A549 (cell line): ENCODE data around the gene CTRL. TPM values are rescaled to one million over a fixed set of nuclear protein-coding genes. Genes with fewer than 3 reads are reported as not detected.
A peak's percentile ranks its signal among the peaks of the same experiment; 100 is the strongest.

Source experiments
- ATAC-seq, 2 experiments: fragments of 200-7000 bp in 1 of 2; fragments of >200 bp in 1 of 2; cut with Nextera tagmentation in 1 of 2; cut with Tn5 transposase in 1 of 2; 3 replicates each; pipeline versions ENCODE4 v1.8.0 to v1.9.1; 2018 to 2020; ENCODE audit warnings: mild to moderate bottlenecking in 1 of 2, moderate library complexity in 1 of 2
- CTCF ChIA-PET: fragments of 300-600 bp; sonication (Branson Sonifier 250); formaldehyde crosslinking; extraction: SDS; loops from one replicate; lab custom pipeline; 2021; ENCODE audit warnings: antibody characterized with exemption, inconsistent platforms; lab: Yijun Ruan, JAX
- POLR2A ChIA-PET: fragments of 350-600 bp; formaldehyde crosslinking; extraction: SDS; loops from one replicate; lab custom pipeline; 2021; ENCODE audit warnings: antibody characterized with exemption, inconsistent platforms; lab: Yijun Ruan, JAX
- DNase-seq, 2 experiments: peaks; one replicate each; pipeline versions ENCODE4 v3.0.0 to v3.0.0-alpha.2; 2011 to 2016; ENCODE audit warnings: low read depth in 1 of 2, low spot score in 1 of 2
- FAIRE-seq: peaks from 2 replicates; lab custom pipeline; 2011; peaks lifted over from hg19 to GRCh38; lab: Jason Lieb, UNC
- H3K27ac ChIP-seq, 2 experiments: fragments of >200 bp; sonication (Bioruptor Twin); formaldehyde crosslinking; 3 replicates each; pipeline ENCODE4 v1.5.1; 2016 to 2017
- H3K4me1 ChIP-seq: fragments of >200 bp; sonication (Bioruptor Twin); formaldehyde crosslinking; 3 replicates; pipeline ENCODE4 v1.6.1; 2016
- H3K4me2 ChIP-seq: fragments of >200 bp; sonication (Bioruptor Twin); formaldehyde crosslinking; 3 replicates; pipeline ENCODE4 v1.6.1; 2016
- H3K4me3 ChIP-seq: fragments of >200 bp; sonication (Bioruptor Twin); formaldehyde crosslinking; 3 replicates; pipeline ENCODE4 v1.5.1; 2016
- H3K9me3 ChIP-seq: fragments of >200 bp; sonication (Bioruptor Twin); formaldehyde crosslinking; 3 replicates; pipeline ENCODE4 v1.6.1; 2016
- ATOH8 ChIP-seq: fragments of 250-450 bp; sonication (Bioruptor Pico); IDR thresholded peaks from 2 replicates; pipeline ENCODE4 v1.5.0; 2020; ENCODE audit warnings: low read depth, mild to moderate bottlenecking, moderate library complexity
- CTCF ChIP-seq: fragments of >200 bp; sonication (Bioruptor Twin); formaldehyde crosslinking; IDR thresholded peaks from 3 replicates; pipeline ENCODE4 v1.5.1; 2016
- E2F6 ChIP-seq: IDR thresholded peaks from 2 replicates; pipeline ENCODE4 v1.6.1; 2012; ENCODE audit warnings: low read depth, borderline replicate concordance
- EHMT2 ChIP-seq: fragments of 200-600 bp; sonication (generic); IDR thresholded peaks from 2 replicates; pipeline ENCODE4 v1.6.1; 2016; ENCODE audit warnings: antibody characterized with exemption, low read depth, mild to moderate bottlenecking, moderate library complexity
- EP300 ChIP-seq, 2 experiments: fragments of >200 bp; sonication (Bioruptor Twin); formaldehyde crosslinking; IDR thresholded peaks; 2 replicates in 1 of 2; 3 replicates in 1 of 2; pipeline ENCODE4 v1.6.1; 2016 to 2017
- ESRRA ChIP-seq: fragments of 150-350 bp; IDR thresholded peaks from 2 replicates; pipeline ENCODE4 v1.6.1; 2014; ENCODE audit warnings: mild to moderate bottlenecking, low read length, borderline replicate concordance
- FOSL2 ChIP-seq, 2 experiments: fragments of 450-650 bp in 1 of 2; fragments of >200 bp in 1 of 2; sonication (Bioruptor Twin) in 1 of 2; formaldehyde crosslinking; IDR thresholded peaks; 2 replicates each; pipeline versions ENCODE4 v1.5.0 to v1.6.1; 2016 to 2020; ENCODE audit warnings: mild to moderate bottlenecking in 1 of 2, moderate library complexity in 1 of 2
- FOXS1 ChIP-seq: fragments of 250-450 bp; sonication (Bioruptor Pico); IDR thresholded peaks from 2 replicates; pipeline ENCODE4 v1.5.0; 2020; ENCODE audit warnings: mild to moderate bottlenecking, moderate library complexity
- KDM5A ChIP-seq: fragments of 200-600 bp; sonication (generic); IDR thresholded peaks from 2 replicates; pipeline ENCODE4 v1.6.1; 2016; ENCODE audit warnings: antibody characterized with exemption, mild to moderate bottlenecking
- MAX ChIP-seq: IDR thresholded peaks from 2 replicates; pipeline ENCODE4 v1.6.1; 2012
- NPAS2 ChIP-seq: fragments of 250-450 bp; sonication (Bioruptor Pico); IDR thresholded peaks from 2 replicates; pipeline ENCODE4 v1.8.0; 2022; ENCODE audit warnings: mild to moderate bottlenecking, moderate library complexity, borderline replicate concordance
- POLR2AphosphoS2 ChIP-seq: conservative IDR thresholded peaks from 2 replicates; pipeline ENCODE4 v1.6.1; 2012; ENCODE audit warnings: low read length, improper control_type of control experiment, inconsistent platforms
- RCOR1 ChIP-seq: fragments of 150-350 bp; IDR thresholded peaks from 2 replicates; pipeline ENCODE4 v1.6.1; 2014; ENCODE audit warnings: antibody characterized with exemption, low read length, low read depth
- REST ChIP-seq: fragments of 200-600 bp; sonication (generic); IDR thresholded peaks from 2 replicates; pipeline ENCODE4 v1.6.1; 2016; ENCODE audit warnings: antibody characterized with exemption, mild to moderate bottlenecking, moderate library complexity
- RNF2 ChIP-seq: fragments of 200-600 bp; sonication (generic); IDR thresholded peaks from 2 replicates; pipeline ENCODE4 v1.6.1; 2016; ENCODE audit warnings: low read depth, mild to moderate bottlenecking, antibody characterized with exemption, moderate library complexity, borderline replicate concordance
- SREBF2 ChIP-seq: fragments of 450-650 bp; IDR thresholded peaks from 2 replicates; pipeline ENCODE4 v1.6.1; 2014; ENCODE audit warnings: mild to moderate bottlenecking, moderate library complexity
- ZC3H11A ChIP-seq: fragments of 450-650 bp; IDR thresholded peaks from 2 replicates; pipeline ENCODE4 v1.6.1; 2014; ENCODE audit warnings: antibody characterized with exemption, mild to moderate bottlenecking
- ZFP36 ChIP-seq: fragments of 450-650 bp; IDR thresholded peaks from 2 replicates; pipeline ENCODE4 v1.6.1; 2014; ENCODE audit warnings: borderline replicate concordance; ENCODE audit not compliant: partially characterized antibody
- WGBS: methylation state at CpG from one replicate; pipeline ENCODE4 v1.1.6; 2017; ENCODE audit errors: missing lambda C conversion rate; 5-methylcytosine and 5-hydroxymethylcytosine counted together
- polyA plus RNA-seq, 4 experiments: library from polyadenylated mRNA; depleted of rRNA in 3 of 4; stranded (reverse); fragments of >200 nt; fragmentation: RNase III in 1 of 4; extraction: RNeasy Plus Mini Kit Qiagen cat#74134 plus additional on column Dnase treatment in 1 of 4; gene quantifications; 2 replicates in 3 of 4; 3 replicates in 1 of 4; pipeline ENCODE4 v1.2.3, GENCODE V29; 2011 to 2017
- TF ChIP-seq, protein P1 (sequence below): fragments of >200 bp; sonication (Bioruptor Twin); formaldehyde crosslinking; IDR thresholded peaks from 2 replicates; pipeline ENCODE4 v1.6.1; 2016

CTRL gene
- polyA plus RNA-seq, 2 of the 4 experiments (the other 2 are of a cell fraction), result 0.92 to 3.6 TPM

DNA sequence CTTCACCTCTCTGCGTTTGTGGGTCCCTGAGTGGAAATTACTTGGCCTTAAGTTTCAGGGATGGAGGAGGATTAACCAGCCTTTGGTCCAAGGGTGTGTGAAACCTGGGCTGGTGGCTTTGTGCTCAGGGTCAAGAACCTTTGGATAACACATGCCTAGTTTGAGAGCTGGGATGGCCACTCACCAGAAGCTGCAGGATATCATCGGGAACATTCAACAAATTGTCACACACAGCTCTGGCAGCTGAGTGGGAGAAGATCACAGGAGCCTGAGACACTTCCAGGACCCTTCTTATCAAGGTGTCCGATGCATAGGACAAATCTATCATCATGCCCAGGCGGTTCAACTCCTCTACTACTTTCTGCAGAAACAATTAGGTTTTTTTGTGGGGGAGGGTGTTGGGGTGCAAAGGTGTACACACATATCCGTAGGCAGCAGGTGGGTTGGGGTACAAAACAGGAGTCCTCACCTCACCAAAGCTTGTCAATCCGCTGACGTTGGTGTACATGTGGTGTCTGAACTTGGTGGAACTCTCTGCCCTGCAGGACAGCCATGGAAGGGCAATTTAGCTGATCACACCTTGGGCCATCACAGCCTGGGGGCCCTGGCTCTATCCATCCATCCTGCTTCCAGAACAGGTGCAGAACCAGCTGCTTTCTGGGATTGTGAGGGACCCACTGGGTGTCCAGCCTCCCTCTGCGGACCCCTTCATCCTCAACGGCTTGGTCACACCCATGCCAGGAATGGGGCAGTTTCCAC, 46.0 kb upstream of the CTRL start:
- POLR2A ChIA-PET, result no interaction called here
- DNase-seq (no peak), ATAC-seq (peak; percentile 50 to 53; a peak in 3 of 6 replicates), FAIRE-seq (no peak)
- no peak overlapping the region for H3K4me3 ChIP-seq
- H3K4me2 ChIP-seq, result no peak overlapping the region
- no peaks in the 10 kb centered on the region for H3K4me1 ChIP-seq
- CTCF ChIA-PET, result interaction anchor here (1.0 to 1.8 kb wide), 4 partner anchors 14 to 161 kb away, joined by 3 to 6 read pairs (median 4); no protein-coding TSS in a partner anchor
- H3K9me3 ChIP-seq, result no peaks in the 10 kb centered on the region
- WGBS, result 56% methylated on average over 9 of the region's 9 CpGs
- no peak overlapping the region for H3K27ac ChIP-seq
- TF ChIP-seq E2F6, result no peak
- no peak for TF ChIP-seq ZFP36
- no peak for TF ChIP-seq NPAS2 (CRISPR knock-in tag)
- TF ChIP-seq CTCF, result no peak
- TF ChIP-seq FOSL2 (IDR thresholded peaks at IDR 0.05), result no peak
- TF ChIP-seq FOSL2 (CRISPR knock-in tag; IDR thresholded peaks at IDR 0.05), result no peak
- TF ChIP-seq SREBF2, result no peak
- no peak for TF ChIP-seq RCOR1
- TF ChIP-seq REST, result no peak
- TF ChIP-seq, protein P1, sequence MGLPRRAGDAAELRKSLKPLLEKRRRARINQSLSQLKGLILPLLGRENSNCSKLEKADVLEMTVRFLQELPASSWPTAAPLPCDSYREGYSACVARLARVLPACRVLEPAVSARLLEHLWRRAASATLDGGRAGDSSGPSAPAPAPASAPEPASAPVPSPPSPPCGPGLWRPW, result no peak
- TF ChIP-seq KDM5A, result no peak
- TF ChIP-seq EP300 (IDR thresholded peaks at IDR 0.05), result no peak
- TF ChIP-seq EHMT2, result no peak
- no peak for TF ChIP-seq MAX
- TF ChIP-seq RNF2, result no peak
- no peak for TF ChIP-seq ZC3H11A
- TF ChIP-seq POLR2AphosphoS2, result no peak

DNA sequence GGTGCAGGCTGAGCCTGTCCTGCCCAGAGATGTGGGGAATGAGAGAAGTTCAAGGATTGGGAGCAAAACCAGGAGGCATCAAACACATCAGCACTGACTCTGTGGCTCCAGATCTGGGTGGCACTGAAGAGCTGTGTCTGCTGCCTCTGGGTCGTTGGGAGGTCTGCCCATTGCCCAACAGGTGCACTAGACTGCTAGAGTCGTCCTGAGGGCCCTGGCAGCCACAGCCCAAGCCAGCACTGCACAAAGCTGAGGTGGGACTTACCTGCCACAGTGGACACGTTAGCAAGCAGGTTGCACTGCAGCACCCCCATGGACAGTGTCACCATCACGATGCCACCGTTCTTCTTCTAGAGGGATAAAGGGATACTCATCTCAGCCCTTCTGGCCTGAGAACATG, 45.3 kb upstream of the CTRL start:
- TF ChIP-seq FOXS1 (CRISPR knock-in tag) (no peak), ESRRA (no peak), ATOH8 (no peak)

More for the DNA sequence above, 45.3 kb upstream of the CTRL start:
- DNase-seq, result no peak
- WGBS, result 44% methylated on average over 5 of the region's 5 CpGs
- no peak for FAIRE-seq
- ChIA-PET CTCF (no interaction called here), POLR2A (no interaction called here)
- Histone ChIP-seq H3K4me3 (no peak overlapping the region), H3K4me2 (no peak overlapping the region), H3K27ac (no peak overlapping the region), H3K4me1 (no peaks in the 10 kb centered on the region), H3K9me3 (no peaks in the 10 kb centered on the region)
- ATAC-seq, result peak; percentile 26 to 28; a peak in 4 of 6 replicates
